ENCODE data around the gene MRPL32.

MRPL32 gene

GRCh38 chr7:42972699-42973500 lies 40.7 kb downstream of the MRPL32 start:
- DNase-seq: no peak

- DNase-seq: no peak
Observed at GRCh38 chr7:42976371-42976770, 44.2 kb downstream of the MRPL32 start.

DNA sequence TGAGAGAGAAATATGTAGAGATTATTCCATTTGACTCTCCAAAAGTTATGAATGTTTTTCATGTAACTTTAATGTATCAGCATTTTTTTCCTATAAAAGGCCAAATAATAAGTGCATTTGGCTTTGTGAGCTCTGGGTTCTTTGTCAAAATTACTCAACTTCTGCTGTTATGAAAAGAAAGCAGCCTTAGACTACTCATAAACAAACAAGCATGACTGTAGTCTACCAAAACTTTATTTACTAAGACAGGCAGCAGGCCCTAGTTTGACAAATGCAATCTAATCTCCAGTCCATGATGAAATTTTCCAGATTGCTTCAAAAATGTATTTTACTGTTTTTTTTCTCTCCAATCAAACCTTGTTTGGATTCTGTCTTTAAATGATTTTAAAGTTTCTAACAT lies 46.3 kb downstream of the MRPL32 start:
- no peak for DNase-seq

- no peak for DNase-seq
Observed at GRCh38 chr7:42980084-42980483, 47.9 kb downstream of the MRPL32 start.

DNA sequence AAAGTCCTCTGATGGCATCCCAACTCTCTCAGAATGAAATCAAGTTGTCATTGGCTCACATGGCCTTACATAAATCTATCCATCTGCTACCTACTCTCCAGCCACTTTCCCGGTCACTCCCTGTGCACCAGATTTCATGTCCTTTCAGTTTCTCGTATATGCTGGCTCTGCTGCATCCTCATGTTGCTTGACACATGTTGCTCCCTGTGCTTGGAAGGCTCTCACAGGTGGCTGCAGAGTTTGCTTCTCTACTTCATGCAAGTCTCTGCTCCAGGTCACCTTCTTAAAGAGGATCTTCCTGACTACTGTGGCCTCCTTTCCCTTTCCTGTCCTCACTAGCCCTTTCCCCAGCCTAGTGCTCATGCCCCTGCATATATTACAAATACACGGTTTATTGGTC lies 48.3 kb downstream of the MRPL32 start:
- DNase-seq: no peak

DNA sequence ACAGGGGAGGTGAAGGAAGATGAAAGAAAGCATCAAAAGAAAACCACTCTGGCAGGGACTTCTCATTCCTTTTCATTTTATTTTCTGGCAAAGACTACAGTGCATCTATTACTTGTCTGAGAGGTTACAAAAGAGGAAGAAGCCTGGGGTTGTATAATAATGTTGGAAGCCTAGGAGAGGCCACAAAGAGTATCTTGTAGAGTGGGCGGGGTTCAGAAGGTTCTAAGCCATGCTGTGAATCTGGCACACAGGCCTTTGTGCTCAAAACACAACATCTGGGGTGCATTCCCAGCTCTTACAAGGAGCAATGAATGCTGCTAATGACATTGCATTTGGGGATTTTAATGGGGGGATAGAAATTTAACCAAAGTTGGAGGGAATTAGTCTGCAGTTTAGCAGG lies 49.4 kb downstream of the MRPL32 start:
- no peak for DNase-seq

DNA sequence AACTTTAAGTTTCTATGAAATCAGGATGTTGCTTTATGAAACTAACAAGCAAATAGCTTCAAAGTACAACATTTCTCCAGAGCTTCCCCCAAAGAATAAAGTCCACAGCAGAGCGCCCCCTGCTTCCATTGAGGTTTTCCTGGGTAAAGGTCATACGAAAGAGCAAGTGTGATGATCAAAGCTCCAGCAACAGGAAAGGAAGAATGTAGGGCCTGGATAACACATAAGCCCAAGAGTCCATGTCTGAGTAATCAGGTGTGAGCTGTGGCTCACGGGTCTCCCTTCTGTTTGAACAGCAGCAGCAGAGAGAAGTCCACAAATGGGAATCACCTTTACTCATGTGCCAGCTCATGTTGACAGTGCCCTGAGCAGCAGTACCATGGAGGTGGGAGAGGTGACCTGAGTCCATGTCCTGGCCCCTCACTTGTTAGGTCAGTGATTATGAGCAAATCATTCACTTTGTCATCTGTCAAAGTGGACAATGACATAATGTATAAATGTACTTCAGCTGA lies 50.5 kb downstream of the MRPL32 start:
- no peak for DNase-seq

DNA sequence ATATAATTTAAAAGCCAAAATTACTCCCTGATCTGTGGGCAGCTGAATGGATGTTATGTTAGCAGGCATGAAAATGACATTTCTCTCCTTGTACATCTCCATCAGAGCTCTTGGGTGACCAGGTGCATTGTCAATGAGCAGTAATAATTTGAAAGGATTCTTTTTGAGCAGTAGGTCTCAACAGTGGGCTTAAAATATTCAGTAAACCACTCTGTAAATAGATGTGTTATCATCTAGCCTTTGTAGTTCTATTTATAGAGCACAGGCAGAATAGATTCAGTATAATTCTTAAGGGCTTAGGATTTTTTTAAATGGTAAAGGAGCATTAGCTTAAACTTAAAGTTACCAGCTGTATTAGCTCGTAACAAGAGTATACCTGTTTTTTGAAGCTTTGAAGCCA lies 52.0 kb downstream of the MRPL32 start:
- no peak for DNase-seq

GRCh38 chr7:42986213-42986612 lies 54.0 kb downstream of the MRPL32 start:
- no peak for DNase-seq

DNA sequence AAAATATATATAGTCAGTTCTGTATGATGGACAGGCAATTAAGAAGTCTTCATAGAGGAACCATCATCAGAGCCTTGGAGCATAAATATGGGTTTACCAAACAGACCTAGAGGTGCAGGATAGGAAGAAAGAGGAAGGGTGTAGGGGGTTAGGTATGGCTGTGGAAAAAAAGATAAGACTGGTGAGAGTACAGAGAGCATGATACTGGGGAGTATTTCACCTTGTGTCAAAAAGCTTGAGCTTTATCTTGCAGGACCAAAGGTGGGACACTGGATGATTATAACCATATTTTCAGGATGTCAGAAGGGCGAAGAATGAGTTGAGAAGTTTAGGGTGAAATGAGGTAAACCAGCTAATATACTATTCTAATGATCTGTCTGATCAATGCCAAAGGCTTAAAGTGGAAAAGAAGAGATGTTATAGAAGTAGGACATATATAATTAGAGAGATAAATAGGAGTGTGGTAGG lies 54.6 kb downstream of the MRPL32 start:
- DNase-seq: no peak
